Adrenal gland (tissue), 5 donors: ENCODE measurements around the gene RAD51B.

Experiments used
- CTCF ChIP-seq, 6 experiments: fragments of 450-650 bp in 4 of 6; fragments of 200-600 bp in 2 of 6; sonication (generic) in 1 of 6; IDR thresholded peaks; 1 replicate in 5 of 6; 2 replicates in 1 of 6; pipeline versions ENCODE4 v1.5.1 to v1.8.0; 2016 to 2021; ENCODE audit warnings: antibody characterized with exemption in 6 of 6, mild to moderate bottlenecking in 2 of 6, moderate library complexity in 1 of 6
- POLR2A ChIP-seq, 2 donors: fragments of 450-650 bp; IDR thresholded peaks; one replicate each; pipeline ENCODE4 v1.6.1; 2017; ENCODE audit warnings: antibody characterized with exemption in 2 of 2, mild to moderate bottlenecking in 2 of 2, moderate library complexity in 1 of 2
- donor health status: DM: no; HTN: no; CAD: no.

GRCh38 chr14:68519671-68520187 is 700.1 kb downstream of the RAD51B start:
- no peak for TF ChIP-seq CTCF (IDR thresholded peaks at IDR 0.05)
- TF ChIP-seq POLR2A (IDR thresholded peaks at IDR 0.05): no peak
